GM21447 (cell line): ENCODE results near the gene CCDC40.

ENCODE experiments used
- ATAC-seq: cut with Tn5 transposase; IDR thresholded peaks from one replicate; pipeline ENCODE4 v1.9.1; 2021; ENCODE audit not compliant: unreplicated experiment

CCDC40 gene

GRCh38 chr17:80130992-80131391 is 94.5 kb downstream of the CCDC40 start:
- no peak for ATAC-seq

GRCh38 chr17:80132906-80133625 is 96.6 kb downstream of the CCDC40 start:
- no peak for ATAC-seq

DNA sequence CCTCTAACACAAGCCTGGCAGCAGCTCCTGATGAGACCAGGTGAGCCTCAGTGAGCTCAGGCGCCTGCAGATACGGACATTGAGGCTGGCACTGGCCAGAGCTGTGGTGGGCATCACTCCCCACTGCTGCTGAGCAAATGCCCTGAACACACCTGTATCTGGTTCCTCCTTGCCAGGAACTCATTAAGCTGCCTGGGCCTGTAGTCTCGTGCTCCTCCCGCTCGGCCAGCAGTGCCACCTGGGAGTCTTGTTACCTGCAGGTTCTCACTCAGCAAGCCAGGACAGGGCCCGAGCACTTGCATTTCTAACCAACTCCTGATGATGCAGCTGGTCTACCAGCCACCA is 97.2 kb downstream of the CCDC40 start:
- ATAC-seq = no peak

DNA sequence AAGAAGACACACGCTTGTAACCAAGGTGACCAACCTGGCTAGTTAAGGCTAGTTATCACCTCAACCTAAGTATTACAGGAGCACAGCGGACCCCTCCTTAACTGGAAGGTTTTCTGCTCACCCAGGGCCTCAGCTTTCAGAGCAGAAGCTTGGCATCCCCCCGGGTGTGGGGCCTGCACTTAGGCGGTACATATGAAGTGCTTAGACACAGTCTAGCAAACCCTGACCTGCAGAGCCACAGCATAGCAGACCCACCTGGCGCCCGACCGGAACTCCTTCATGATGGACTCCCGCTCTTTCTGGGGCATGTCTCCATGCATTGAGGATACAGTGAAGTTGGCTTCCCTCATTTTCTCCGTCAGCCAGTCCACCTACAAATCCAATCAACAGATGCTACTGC is 100.7 kb downstream of the CCDC40 start:
- no peak for ATAC-seq

DNA sequence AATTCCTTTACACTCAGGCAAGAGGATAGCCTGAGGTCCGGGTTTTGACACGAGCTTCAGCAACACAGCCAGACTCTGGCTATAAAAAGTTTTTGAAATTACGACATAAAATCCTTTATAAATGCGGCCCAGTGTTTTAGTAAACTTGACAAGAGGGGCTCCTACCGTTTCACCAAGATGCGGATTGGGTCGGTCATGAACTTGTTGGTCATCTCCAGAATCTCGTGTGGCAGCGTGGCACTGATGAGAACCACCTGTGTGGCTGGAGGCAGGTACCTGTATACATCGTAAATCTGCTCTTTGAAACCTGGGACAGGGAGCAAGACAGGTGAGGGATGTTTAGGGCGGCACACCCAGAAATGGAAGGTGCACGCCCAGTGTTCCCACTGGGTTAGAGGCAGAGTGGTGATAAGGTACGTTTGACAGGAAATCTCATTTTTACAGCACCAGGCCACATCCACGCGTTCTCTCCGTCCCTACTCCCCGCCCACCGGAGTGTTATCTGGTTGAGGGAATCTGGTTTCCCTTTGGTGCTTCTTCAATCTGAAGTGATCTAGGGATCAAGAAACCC is 102.5 kb downstream of the CCDC40 start:
- no peak for ATAC-seq

- ATAC-seq = no peak
These were observed 105.2 kb downstream of the CCDC40 start for GRCh38 chr17:80141463-80142165.

- no peak for ATAC-seq
These were observed 106.5 kb downstream of the CCDC40 start for GRCh38 chr17:80142929-80143328.

- no peak for ATAC-seq
These were observed 108.9 kb downstream of the CCDC40 start for GRCh38 chr17:80145076-80146075.

- ATAC-seq = peak; percentile 6
These were observed 109.9 kb downstream of the CCDC40 start for GRCh38 chr17:80146121-80147034.

DNA sequence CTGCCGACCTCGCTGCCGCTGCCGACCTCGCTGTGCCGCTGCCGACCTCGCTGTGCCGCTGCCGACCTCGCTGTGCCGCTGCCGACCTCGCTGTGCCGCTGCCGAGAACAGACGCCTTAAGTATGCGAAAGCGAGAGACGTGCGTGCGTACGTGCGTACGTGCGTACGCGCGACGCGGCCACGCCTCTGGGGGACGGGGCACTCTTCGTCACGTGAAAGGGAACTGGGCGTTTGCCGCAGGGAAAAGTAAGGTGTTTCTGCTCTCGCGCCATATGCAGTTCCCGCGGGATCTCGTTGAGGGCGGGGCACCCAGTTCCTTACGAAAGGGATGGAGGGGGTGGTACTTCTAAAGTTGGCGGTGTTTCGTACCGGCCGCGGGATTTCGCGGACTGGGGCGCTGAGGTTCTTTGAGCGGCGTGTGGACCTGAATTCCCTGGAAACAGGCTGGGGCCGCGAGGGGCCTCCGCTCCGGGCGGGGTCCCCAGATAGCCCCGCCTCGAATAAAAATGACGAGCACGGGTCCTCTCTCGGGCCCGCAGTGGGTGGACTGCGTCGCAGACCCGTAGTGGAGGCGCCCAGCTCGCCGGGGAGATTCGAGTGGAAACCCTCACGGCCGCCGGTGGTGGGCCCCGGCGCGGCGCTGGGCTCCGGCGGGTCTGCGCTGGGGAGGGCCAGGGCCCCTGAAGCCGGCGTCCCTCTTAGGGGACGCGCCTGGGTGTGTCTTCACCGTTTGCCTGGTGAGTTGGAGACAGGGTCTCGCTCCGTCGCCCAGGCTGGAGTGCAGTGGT is 110.8 kb downstream of the CCDC40 start, which contains the start of gene EIF4A3:
TSS of gene EIF4A3 (minus strand) at position 94 of the 788 bp plus-strand sequence. CDS start 167 bp downstream, outside the sequence.
- peak; percentile 85 for ATAC-seq
